Stimulated activated CD4-positive, alpha-beta T cell treated with anti-CD3 and anti-CD28 coated beads, Interleukin-1b, Interleukin-23, amount 100 ng/mL, for 48 hours (primary cell): Measurements from ENCODE around the gene DBN1.
"Not testable (repeated sequence)": the region's sequence is repeated elsewhere in the genome, so short reads cannot be mapped to it uniquely, and the experiment has no call there.

Experiments
- DNase-seq: peaks from one replicate; pipeline ENCODE4 v3.0.0-alpha.2; 2020

DBN1 gene

GRCh38 chr5:177490992-177491391 is 17.6 kb upstream of the DBN1 start:
- no peak for DNase-seq

- no peak for DNase-seq
Observed at GRCh38 chr5:177490311-177490991, 17.0 kb upstream of the DBN1 start.

GRCh38 chr5:177489119-177489716 is 15.8 kb upstream of the DBN1 start:
- no peak for DNase-seq

- no peak for DNase-seq
Observed at GRCh38 chr5:177487975-177488374, 14.5 kb upstream of the DBN1 start.

- DNase-seq, result no peak
Observed at GRCh38 chr5:177487144-177487543, 13.7 kb upstream of the DBN1 start.

- no peak for DNase-seq
Observed at GRCh38 chr5:177486256-177486655, 12.8 kb upstream of the DBN1 start.

- not testable (repeated sequence) for DNase-seq
Observed at GRCh38 chr5:177485753-177486152, 12.3 kb upstream of the DBN1 start.

- DNase-seq, result no peak
Observed at GRCh38 chr5:177484902-177485549, 11.6 kb upstream of the DBN1 start.

- DNase-seq, result no peak
Observed at GRCh38 chr5:177483994-177484901, 10.8 kb upstream of the DBN1 start.

- DNase-seq, result no peak
Observed at GRCh38 chr5:177483042-177483441, 9.6 kb upstream of the DBN1 start.

- no peak for DNase-seq
Observed at GRCh38 chr5:177482359-177482795, 8.9 kb upstream of the DBN1 start.

- no peak for DNase-seq
Observed at GRCh38 chr5:177479774-177480173, 6.3 kb upstream of the DBN1 start.

- DNase-seq, result peak; percentile 58
Observed at GRCh38 chr5:177478711-177479646, 5.5 kb upstream of the DBN1 start.

- no peak for DNase-seq
Observed at GRCh38 chr5:177477701-177478477, 4.5 kb upstream of the DBN1 start.

GRCh38 chr5:177476531-177477233 is 3.2 kb upstream of the DBN1 start:
- DNase-seq, result no peak

- DNase-seq, result no peak
Observed at GRCh38 chr5:177475563-177476427, 2.4 kb upstream of the DBN1 start.

GRCh38 chr5:177474846-177475562 is 1.6 kb upstream of the DBN1 start:
- no peak for DNase-seq

GRCh38 chr5:177474002-177474476 is 605 bp upstream of the DBN1 start:
- DNase-seq, result no peak
